ENCODE results near the gene MAGEF1.

MAGEF1 gene

GRCh38 chr3:184751204-184752040 lies 39.6 kb upstream of the MAGEF1 start:
- H3K27me3 ChIP-seq (ENCODE audit: control insufficient read depth in 1 of 2, insufficient read depth in 2 of 2, low read length in 2 of 2) = no peaks in the 10 kb centered on the region
- peaks cover 15 to 21% of the 10 kb centered on the region in 2 donors for H3K4me1 ChIP-seq (ENCODE audit: control insufficient read depth in 1 of 2, insufficient read depth in 2 of 2, low read length in 2 of 2)
- H3K27ac ChIP-seq (ENCODE audit: low read depth, low read length) = no peak overlapping the region
- no peaks in the 10 kb centered on the region for H3K9me3 ChIP-seq (ENCODE audit: control insufficient read depth in 1 of 2, low read length in 2 of 2)
- no peaks in the 10 kb centered on the region for H3K36me3 ChIP-seq (ENCODE audit: control insufficient read depth in 1 of 2, insufficient read depth in 2 of 2, low read length in 2 of 2)
- H3K4me3 ChIP-seq (ENCODE audit: low read depth in 1 of 2, low read length in 2 of 2) = no peak overlapping the region
- no peak overlapping the region for H3K9ac ChIP-seq (ENCODE audit: low read depth in 1 of 2, low read length in 2 of 2)

- no peak overlapping the region for H3K27ac ChIP-seq (ENCODE audit: low read depth, low read length)
- no peak overlapping the region for H3K4me3 ChIP-seq (ENCODE audit: low read depth in 1 of 2, low read length in 2 of 2)
- H3K9me3 ChIP-seq (ENCODE audit: control insufficient read depth in 1 of 2, low read length in 2 of 2) = no peaks in the 10 kb centered on the region
- no peak overlapping the region for H3K9ac ChIP-seq (ENCODE audit: low read depth in 1 of 2, low read length in 2 of 2)
- H3K4me1 ChIP-seq (ENCODE audit: control insufficient read depth in 1 of 2, insufficient read depth in 2 of 2, low read length in 2 of 2) = peaks cover 12% of the 10 kb centered on the region in 2 donors
- no peaks in the 10 kb centered on the region for H3K36me3 ChIP-seq (ENCODE audit: control insufficient read depth in 1 of 2, insufficient read depth in 2 of 2, low read length in 2 of 2)
- no peaks in the 10 kb centered on the region for H3K27me3 ChIP-seq (ENCODE audit: control insufficient read depth in 1 of 2, insufficient read depth in 2 of 2, low read length in 2 of 2)
Observed at GRCh38 chr3:184750349-184751083, 38.7 kb upstream of the MAGEF1 start.

- H3K9me3 ChIP-seq (ENCODE audit: control insufficient read depth in 1 of 2, low read length in 2 of 2) = no peaks in the 10 kb centered on the region
- no peaks in the 10 kb centered on the region for H3K27me3 ChIP-seq (ENCODE audit: control insufficient read depth in 1 of 2, insufficient read depth in 2 of 2, low read length in 2 of 2)
- no peak overlapping the region for H3K9ac ChIP-seq (ENCODE audit: low read depth in 1 of 2, low read length in 2 of 2)
- H3K4me3 ChIP-seq (ENCODE audit: low read depth in 1 of 2, low read length in 2 of 2) = no peak overlapping the region
- no peak overlapping the region for H3K27ac ChIP-seq (ENCODE audit: low read depth, low read length)
- H3K4me1 ChIP-seq (ENCODE audit: control insufficient read depth in 1 of 2, insufficient read depth in 2 of 2, low read length in 2 of 2) = peaks cover 8 to 12% of the 10 kb centered on the region in 2 donors
- no peaks in the 10 kb centered on the region for H3K36me3 ChIP-seq (ENCODE audit: control insufficient read depth in 1 of 2, insufficient read depth in 2 of 2, low read length in 2 of 2)
Observed at GRCh38 chr3:184749168-184749744, 37.4 kb upstream of the MAGEF1 start.

- no peaks in the 10 kb centered on the region for H3K36me3 ChIP-seq (ENCODE audit: control insufficient read depth in 1 of 2, insufficient read depth in 2 of 2, low read length in 2 of 2)
- H3K9ac ChIP-seq (ENCODE audit: low read depth in 1 of 2, low read length in 2 of 2) = no peak overlapping the region
- no peaks in the 10 kb centered on the region for H3K9me3 ChIP-seq (ENCODE audit: control insufficient read depth in 1 of 2, low read length in 2 of 2)
- H3K4me1 ChIP-seq (ENCODE audit: control insufficient read depth in 1 of 2, insufficient read depth in 2 of 2, low read length in 2 of 2) = peaks cover 8 to 12% of the 10 kb centered on the region in 2 donors
- H3K27ac ChIP-seq (ENCODE audit: low read depth, low read length) = no peak overlapping the region
- H3K27me3 ChIP-seq (ENCODE audit: control insufficient read depth in 1 of 2, insufficient read depth in 2 of 2, low read length in 2 of 2) = no peaks in the 10 kb centered on the region
- H3K4me3 ChIP-seq (ENCODE audit: low read depth in 1 of 2, low read length in 2 of 2) = no peak overlapping the region
Observed at GRCh38 chr3:184748219-184749135, 36.6 kb upstream of the MAGEF1 start.

GRCh38 chr3:184746131-184747120 lies 34.6 kb upstream of the MAGEF1 start:
- no peaks in the 10 kb centered on the region for H3K36me3 ChIP-seq (ENCODE audit: control insufficient read depth in 1 of 2, insufficient read depth in 2 of 2, low read length in 2 of 2)
- H3K4me3 ChIP-seq (ENCODE audit: low read depth in 1 of 2, low read length in 2 of 2) = no peak overlapping the region

GRCh38 chr3:184745526-184745925 lies 33.7 kb upstream of the MAGEF1 start:
- H3K27ac ChIP-seq (ENCODE audit: low read depth, low read length) = no peak overlapping the region
- no peak overlapping the region for H3K4me3 ChIP-seq (ENCODE audit: low read depth in 1 of 2, low read length in 2 of 2)
- no peaks in the 10 kb centered on the region for H3K9me3 ChIP-seq (ENCODE audit: control insufficient read depth in 1 of 2, low read length in 2 of 2)
- H3K36me3 ChIP-seq (ENCODE audit: control insufficient read depth in 1 of 2, insufficient read depth in 2 of 2, low read length in 2 of 2) = no peaks in the 10 kb centered on the region
- H3K4me1 ChIP-seq (ENCODE audit: control insufficient read depth in 1 of 2, insufficient read depth in 2 of 2, low read length in 2 of 2) = peaks cover 0 to 9% of the 10 kb centered on the region in 2 donors
- no peak overlapping the region for H3K9ac ChIP-seq (ENCODE audit: low read depth in 1 of 2, low read length in 2 of 2)
- H3K27me3 ChIP-seq (ENCODE audit: control insufficient read depth in 1 of 2, insufficient read depth in 2 of 2, low read length in 2 of 2) = no peaks in the 10 kb centered on the region

More at GRCh38 chr3:184746131-184747120, 34.6 kb upstream of the MAGEF1 start:
- Histone ChIP-seq H3K27ac (ENCODE audit: low read depth, low read length) (no peak overlapping the region), H3K9me3 (ENCODE audit: control insufficient read depth in 1 of 2, low read length in 2 of 2) (no peaks in the 10 kb centered on the region), H3K4me1 (ENCODE audit: control insufficient read depth in 1 of 2, insufficient read depth in 2 of 2, low read length in 2 of 2) (peaks cover 5 to 12% of the 10 kb centered on the region in 2 donors), H3K27me3 (ENCODE audit: control insufficient read depth in 1 of 2, insufficient read depth in 2 of 2, low read length in 2 of 2) (no peaks in the 10 kb centered on the region), H3K9ac (ENCODE audit: low read depth in 1 of 2, low read length in 2 of 2) (no peak overlapping the region)

- Histone ChIP-seq H3K9ac (ENCODE audit: low read depth in 1 of 2, low read length in 2 of 2) (no peak overlapping the region), H3K4me3 (ENCODE audit: low read depth in 1 of 2, low read length in 2 of 2) (no peak overlapping the region), H3K27ac (ENCODE audit: low read depth, low read length) (no peak overlapping the region), H3K27me3 (ENCODE audit: control insufficient read depth in 1 of 2, insufficient read depth in 2 of 2, low read length in 2 of 2) (no peaks in the 10 kb centered on the region), H3K36me3 (ENCODE audit: control insufficient read depth in 1 of 2, insufficient read depth in 2 of 2, low read length in 2 of 2) (no peaks in the 10 kb centered on the region), H3K9me3 (ENCODE audit: control insufficient read depth in 1 of 2, low read length in 2 of 2) (no peaks in the 10 kb centered on the region), H3K4me1 (ENCODE audit: control insufficient read depth in 1 of 2, insufficient read depth in 2 of 2, low read length in 2 of 2) (peaks cover 5 to 6% of the 10 kb centered on the region in 2 donors)
Observed at GRCh38 chr3:184743248-184743647, 31.4 kb upstream of the MAGEF1 start.

GRCh38 chr3:184742676-184743135 lies 30.8 kb upstream of the MAGEF1 start:
- no peak overlapping the region for H3K9ac ChIP-seq (ENCODE audit: low read depth in 1 of 2, low read length in 2 of 2)
- no peak overlapping the region for H3K27ac ChIP-seq (ENCODE audit: low read depth, low read length)
- no peak overlapping the region for H3K4me3 ChIP-seq (ENCODE audit: low read depth in 1 of 2, low read length in 2 of 2)
- no peaks in the 10 kb centered on the region for H3K9me3 ChIP-seq (ENCODE audit: control insufficient read depth in 1 of 2, low read length in 2 of 2)
- H3K36me3 ChIP-seq (ENCODE audit: control insufficient read depth in 1 of 2, insufficient read depth in 2 of 2, low read length in 2 of 2) = no peaks in the 10 kb centered on the region
- peaks cover 5 to 10% of the 10 kb centered on the region in 2 donors for H3K4me1 ChIP-seq (ENCODE audit: control insufficient read depth in 1 of 2, insufficient read depth in 2 of 2, low read length in 2 of 2)
- no peaks in the 10 kb centered on the region for H3K27me3 ChIP-seq (ENCODE audit: control insufficient read depth in 1 of 2, insufficient read depth in 2 of 2, low read length in 2 of 2)
